Upper lobe of left lung (tissue), 4 donors: ENCODE results near the gene RPS6KA2.

Experiments used
- EP300 ChIP-seq, 4 donors: sonication (generic); formaldehyde crosslinking; IDR thresholded peaks; one replicate each; pipeline ENCODE4 v1.5.1; 2017; ENCODE audit warnings: antibody characterized with exemption in 4 of 4, control low read depth in 2 of 4
- POLR2A ChIP-seq, 4 donors: fragments of 450-650 bp; IDR thresholded peaks; one replicate each; pipeline ENCODE4 v1.5.1; 2016 to 2017; ENCODE audit warnings: antibody characterized with exemption in 4 of 4, mild to moderate bottlenecking in 2 of 4
- TF ChIP-seq, protein P1 (sequence below), 6 experiments: fragments of 450-650 bp in 4 of 6; fragments of 200-600 bp in 2 of 6; sonication (generic) in 2 of 6; IDR thresholded peaks; one replicate each; pipeline ENCODE4 v1.5.1; 2016 to 2019; ENCODE audit warnings: antibody characterized with exemption in 6 of 6

DNA sequence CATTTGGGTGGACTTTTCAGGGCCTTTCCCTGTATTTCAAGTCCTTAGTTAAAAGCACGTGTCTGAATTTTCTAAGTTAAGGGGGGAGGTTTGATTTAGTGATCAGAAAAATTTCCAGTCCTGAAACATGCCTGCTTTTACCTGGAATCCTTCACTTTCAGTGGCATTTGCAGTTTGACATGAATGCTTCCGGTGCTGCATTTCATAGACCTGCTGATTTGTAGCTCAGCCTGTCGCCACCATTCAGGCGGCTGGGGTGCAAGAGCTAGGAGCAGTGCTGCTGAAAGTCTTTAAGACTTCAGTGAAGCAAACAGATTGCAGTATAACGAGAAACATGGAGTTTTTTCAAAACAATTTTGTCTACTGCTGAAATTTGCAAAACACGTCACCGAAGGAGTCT, 14.0 kb downstream of the RPS6KA2 start:
- TF ChIP-seq, protein P1, sequence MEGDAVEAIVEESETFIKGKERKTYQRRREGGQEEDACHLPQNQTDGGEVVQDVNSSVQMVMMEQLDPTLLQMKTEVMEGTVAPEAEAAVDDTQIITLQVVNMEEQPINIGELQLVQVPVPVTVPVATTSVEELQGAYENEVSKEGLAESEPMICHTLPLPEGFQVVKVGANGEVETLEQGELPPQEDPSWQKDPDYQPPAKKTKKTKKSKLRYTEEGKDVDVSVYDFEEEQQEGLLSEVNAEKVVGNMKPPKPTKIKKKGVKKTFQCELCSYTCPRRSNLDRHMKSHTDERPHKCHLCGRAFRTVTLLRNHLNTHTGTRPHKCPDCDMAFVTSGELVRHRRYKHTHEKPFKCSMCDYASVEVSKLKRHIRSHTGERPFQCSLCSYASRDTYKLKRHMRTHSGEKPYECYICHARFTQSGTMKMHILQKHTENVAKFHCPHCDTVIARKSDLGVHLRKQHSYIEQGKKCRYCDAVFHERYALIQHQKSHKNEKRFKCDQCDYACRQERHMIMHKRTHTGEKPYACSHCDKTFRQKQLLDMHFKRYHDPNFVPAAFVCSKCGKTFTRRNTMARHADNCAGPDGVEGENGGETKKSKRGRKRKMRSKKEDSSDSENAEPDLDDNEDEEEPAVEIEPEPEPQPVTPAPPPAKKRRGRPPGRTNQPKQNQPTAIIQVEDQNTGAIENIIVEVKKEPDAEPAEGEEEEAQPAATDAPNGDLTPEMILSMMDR (IDR thresholded peaks at IDR 0.05), result no peak
- no peak for TF ChIP-seq EP300 (IDR thresholded peaks at IDR 0.05)
- no peak for TF ChIP-seq POLR2A (IDR thresholded peaks at IDR 0.05)
